COLO829 (cell line): ENCODE data around the gene N4BP2L1.
A peak's percentile ranks its signal among the peaks of the same experiment; 100 is the strongest.
"Not testable (repeated sequence)": the region's sequence is repeated elsewhere in the genome, so short reads cannot be mapped to it uniquely, and the experiment has no call there.

Source experiments
- DNase-seq: peaks from one replicate; pipeline ENCODE4 v3.0.0; 2012; ENCODE audit warnings: low spot score

The N4BP2L1 gene

DNA sequence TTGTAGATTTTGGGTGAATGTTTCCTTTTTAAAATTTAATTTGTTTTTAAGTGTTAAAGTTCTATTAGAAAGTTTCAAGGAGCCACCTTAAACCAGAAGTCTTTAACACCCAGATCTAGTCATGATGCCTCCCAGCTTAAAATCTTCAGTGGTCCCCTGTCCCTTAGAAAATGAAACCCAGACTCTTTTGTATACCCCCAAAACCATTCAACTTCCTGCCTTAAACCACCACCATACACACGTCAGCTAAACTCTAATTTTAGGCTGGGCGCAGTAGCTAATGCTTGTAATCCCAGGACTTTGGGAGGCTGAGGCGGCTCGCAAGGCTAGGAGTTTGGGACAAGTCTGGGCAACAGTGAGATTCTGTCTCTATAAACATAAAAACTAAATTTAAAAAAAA, 37.9 kb downstream of the N4BP2L1 start:
- no peak for DNase-seq

DNA sequence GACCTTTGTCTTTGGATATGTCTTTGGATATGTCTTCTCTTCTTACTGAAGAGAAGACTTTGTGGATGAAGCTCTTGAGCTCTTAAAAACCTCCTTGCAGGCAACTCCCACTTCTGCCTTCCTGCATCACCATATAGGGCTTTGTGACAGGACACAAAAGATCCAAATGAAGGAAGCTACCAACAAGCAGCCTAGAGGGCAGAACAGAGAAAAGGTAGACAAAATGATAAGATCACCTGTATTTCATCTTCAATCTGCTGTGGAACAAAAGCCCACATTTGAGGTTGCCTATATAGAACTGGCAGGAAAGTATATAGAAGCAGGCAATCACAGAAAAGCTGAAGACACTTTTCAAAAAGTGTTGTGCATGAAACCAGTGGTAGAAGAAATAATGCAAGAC, 42.5 kb downstream of the N4BP2L1 start:
- no peak for DNase-seq

DNA sequence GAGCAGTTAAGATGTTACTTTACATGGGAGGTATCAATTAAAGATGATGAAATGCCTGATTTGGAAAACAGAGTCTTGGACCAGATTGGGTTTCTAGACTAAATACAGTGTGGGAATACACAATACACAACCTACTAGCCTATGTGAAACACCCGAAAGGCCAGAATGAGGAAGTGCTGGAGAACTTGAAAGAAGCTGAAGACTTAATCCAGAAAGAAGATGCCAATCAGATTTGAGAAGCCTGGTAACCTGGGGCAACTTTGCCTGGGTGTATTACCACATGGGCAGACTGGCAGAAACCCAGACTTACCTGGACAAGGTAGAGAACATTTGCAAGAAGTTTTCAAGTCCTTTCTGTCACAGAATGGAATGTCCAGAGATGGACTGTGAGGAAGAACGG, 43.2 kb downstream of the N4BP2L1 start:
- DNase-seq, result no peak

DNA sequence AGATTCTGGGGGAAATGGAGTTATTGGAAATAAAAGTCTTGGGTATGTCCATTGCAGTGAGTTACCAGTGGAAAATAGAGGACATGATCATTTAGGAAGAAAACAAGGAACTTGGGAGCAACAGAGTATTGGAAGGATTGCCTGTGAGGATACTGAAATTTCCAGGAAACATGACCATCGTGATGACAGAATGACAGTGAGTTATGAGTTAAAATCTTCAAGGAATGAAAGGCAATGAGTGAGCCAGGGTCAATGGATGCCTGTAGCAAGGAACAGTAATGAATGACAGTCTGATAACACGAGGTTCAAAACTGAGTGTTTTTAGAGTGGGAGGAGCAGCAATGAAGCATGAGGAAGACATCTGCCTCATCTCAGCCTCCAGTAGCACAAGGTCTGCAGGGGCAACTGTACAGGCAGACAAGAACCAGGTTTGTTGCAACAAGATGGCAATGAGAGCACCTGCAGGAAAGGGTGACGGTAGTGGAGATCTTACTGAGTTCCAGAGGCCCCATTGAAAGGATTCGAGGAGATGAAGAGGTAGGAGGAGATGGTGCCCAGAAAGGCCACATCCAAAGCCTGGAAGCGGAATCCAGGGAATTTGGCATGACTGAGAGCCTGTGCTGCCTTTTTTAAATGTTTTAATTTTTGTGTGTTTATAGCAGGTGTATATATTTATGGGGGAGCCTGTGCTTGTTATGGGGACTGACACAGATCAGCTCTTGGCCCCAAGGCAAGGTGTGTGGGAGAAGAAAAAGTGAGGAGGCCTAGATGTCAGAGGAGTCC, 43.9 kb downstream of the N4BP2L1 start:
- DNase-seq, result no peak

DNA sequence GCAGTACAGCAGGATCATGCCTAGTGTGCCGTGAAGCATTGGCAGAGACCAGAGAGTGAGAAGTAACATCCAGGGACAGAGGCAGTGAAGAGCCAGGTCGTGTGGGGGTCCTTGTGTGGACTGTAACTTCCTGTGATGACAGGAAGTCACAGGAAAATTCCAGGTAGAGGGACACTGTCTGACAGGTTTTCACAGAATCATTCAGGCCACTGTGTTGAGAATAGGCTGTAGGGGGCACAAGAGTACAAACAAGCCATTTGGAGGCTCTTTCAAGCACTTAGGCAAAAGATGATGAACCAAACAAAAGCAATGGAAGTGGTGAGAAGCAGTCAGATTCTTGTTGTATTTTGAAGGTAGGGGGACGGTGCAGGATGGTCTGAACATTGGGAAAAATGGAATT, 46.4 kb downstream of the N4BP2L1 start:
- peak; percentile 23 for DNase-seq

DNA sequence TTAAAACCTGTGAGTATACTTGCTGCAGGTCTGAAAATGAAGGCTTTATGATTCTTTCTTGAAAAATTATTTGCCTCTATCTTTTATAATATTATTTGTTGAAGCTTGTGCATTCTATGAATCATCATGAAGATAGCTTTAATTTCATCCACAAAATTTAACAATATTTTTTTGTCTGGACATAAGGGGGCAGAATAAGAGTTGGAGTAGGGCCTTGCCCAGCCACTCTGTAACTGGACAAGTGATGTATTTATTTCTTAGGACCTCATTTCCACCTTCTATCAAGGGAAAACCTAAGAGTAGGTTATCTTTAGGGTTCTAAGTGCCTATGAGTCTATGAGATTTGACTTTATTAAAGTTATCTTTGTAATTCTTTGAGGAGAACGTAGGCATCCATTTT, 49.9 kb downstream of the N4BP2L1 start:
- no peak for DNase-seq

DNA sequence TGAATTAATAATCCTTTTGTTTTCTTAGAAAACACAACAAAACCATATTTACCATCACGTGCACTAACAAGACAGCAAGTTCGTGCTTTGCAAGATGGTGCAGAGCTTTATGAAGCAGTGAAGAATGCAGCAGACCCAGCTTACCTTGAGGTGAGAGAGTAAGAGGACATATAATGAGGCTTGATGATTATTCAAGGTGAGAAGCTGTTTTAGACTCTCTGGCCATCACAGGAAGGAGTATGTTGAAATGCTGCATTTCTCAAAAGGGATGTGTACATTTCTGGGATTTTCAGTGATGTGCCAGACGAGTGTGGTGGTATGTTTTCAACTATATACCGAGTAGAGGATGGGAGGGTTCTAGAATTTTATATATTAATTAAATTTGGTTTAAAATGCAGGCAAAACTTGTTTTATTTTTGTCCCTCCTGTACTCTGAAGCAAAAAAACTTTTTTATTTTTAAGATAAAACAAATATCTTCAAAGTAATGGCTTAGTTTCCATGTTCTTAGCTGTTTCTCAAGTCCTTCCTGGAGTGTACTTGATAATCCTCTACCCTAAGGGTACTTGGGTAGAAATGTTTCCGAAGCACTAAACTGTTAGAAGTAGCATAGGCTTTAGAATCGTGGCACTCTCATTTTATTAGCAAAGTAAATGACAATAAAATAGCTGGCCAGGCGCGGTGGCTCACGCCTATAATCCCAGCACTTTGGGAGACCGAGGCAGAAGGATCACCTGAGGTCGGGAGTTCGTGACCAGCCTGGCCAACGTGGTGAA, 51.1 kb downstream of the N4BP2L1 start:
- DNase-seq, result no peak

DNA sequence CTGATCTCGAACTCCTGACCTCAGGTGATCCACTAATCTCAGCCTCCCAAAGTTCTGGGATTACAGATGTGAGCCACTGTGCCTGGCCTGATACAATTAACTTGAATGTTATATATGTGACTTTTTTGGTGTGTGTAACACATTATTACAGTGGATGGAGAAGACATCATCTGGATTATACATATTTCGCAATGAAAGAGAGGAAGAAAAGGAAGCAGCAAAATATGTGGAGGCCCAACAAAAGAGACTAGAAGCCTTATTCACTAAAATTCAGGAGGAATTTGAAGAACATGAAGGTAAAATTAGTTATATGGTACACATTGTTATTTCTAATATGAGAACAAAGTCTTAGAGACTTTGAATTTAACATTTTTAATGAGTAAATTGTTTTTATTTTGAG, 57.1 kb downstream of the N4BP2L1 start:
- no peak for DNase-seq

DNA sequence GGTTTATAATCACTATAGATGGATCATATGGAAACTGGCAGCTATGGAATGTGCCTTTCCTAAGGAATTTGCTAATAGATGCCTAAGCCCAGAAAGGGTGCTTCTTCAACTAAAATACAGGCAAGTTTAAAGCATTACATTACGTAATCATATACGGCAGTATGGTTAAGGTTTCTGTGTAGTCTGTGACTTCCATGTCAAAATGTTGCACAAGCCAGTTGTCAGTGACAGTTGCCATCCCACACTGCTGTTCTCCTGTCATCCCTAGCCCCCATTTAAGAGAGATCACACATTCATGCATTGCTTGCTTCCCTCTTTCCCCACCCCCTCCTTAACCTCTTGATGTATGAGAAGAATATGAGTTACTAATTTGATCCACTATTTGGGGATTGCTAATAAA, 65.4 kb downstream of the N4BP2L1 start:
- DNase-seq, result no peak

DNA sequence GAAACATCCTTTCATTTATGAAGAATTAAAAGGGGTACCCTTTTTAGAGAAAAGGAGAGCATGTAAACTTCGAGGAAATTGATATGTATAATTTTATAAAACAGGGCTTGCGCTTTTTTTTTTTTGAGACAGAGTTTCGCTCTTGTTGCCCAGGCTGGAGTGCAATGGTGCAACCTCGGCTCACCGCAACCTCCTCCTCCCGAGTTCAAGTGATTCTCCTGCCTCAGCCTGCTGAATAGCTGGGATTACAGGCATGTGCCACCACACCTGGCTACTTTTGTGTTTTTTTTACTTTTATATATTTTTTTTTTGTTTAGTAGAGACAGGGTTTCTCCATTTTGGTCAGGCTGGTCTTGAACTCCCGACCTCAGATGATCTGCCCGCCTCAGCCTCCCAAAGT, 72.0 kb downstream of the N4BP2L1 start:
- DNase-seq, result not testable (repeated sequence)

DNA sequence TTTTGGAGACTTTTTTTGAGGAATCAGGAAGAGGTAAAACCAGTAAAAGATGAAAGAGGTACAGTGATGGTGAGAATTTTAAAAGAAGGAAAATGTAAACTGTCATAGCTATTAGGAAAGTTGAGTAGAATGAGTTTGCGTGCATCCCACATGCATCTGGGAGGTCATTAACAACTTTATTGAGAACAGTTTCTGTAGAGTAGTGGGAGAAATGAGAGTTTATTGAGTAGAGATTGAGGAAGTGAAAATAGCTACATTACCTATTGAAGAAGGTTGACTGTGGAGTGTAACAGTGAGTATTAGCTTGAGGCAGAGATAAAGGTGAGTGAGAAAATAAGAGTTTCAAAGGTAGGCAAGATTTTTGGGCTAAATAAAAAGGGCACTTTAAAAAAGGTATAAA, 73.9 kb downstream of the N4BP2L1 start:
- DNase-seq, result no peak

DNA sequence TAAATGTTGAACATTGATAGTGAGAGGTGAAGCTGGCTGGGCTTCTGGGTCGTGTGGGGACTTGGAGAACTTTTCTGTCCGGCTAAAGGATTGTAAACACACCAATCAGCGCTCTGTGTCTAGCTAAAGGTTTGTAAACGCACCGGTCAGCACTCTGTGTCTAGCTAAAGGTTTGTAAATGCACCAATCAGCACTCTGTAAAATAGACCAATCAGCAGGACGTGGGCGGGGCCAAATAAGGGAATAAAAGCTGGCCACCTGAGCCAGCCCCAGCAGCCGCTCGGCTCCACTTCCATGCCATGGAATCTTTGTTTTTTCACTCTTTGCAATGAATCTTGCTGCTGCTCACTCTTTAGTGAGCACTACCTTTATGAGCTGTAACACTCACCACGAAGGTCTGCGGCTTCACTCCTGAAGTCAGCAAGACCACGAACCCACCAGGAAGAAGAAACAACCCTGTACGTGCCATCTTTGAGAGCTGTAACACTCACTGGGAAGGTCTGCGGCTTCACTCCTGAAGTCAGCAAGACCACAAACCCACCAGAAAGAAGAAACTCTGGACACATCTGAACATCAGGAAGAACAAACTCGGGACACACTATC, 77.0 kb downstream of the N4BP2L1 start:
- not testable (repeated sequence) for DNase-seq
